ENCODE data around the gene ERVW-1.
"Not testable (repeated sequence)": the region's sequence is repeated elsewhere in the genome, so short reads cannot be mapped to it uniquely, and the experiment has no call there.

ERVW-1 gene

GRCh38 chr7:92477681-92478080 lies at the start of gene ERVW-1:
ERVW-1 (minus strand) TSS chr7:92477946; CDS start chr7:92470381, 7,565 bp downstream.
- not testable (repeated sequence) for DNase-seq

GRCh38 chr7:92523110-92523509 lies 45.4 kb upstream of the ERVW-1 start:
- DNase-seq = no peak

- no peak for DNase-seq
Measured at GRCh38 chr7:92520024-92520423, 42.3 kb upstream of the ERVW-1 start.

GRCh38 chr7:92517631-92518030 lies 39.9 kb upstream of the ERVW-1 start:
- no peak for DNase-seq

GRCh38 chr7:92513167-92513902 lies 35.6 kb upstream of the ERVW-1 start:
- DNase-seq = no peak

GRCh38 chr7:92508946-92509345 lies 31.2 kb upstream of the ERVW-1 start:
- DNase-seq = no peak

- DNase-seq = no peak
Measured at GRCh38 chr7:92506363-92506762, 28.6 kb upstream of the ERVW-1 start.

GRCh38 chr7:92504563-92504962 lies 26.8 kb upstream of the ERVW-1 start:
- DNase-seq = no peak

GRCh38 chr7:92503767-92504166 lies 26.0 kb upstream of the ERVW-1 start:
- DNase-seq = no peak

- no peak for DNase-seq
Measured at GRCh38 chr7:92498557-92498956, 20.8 kb upstream of the ERVW-1 start.

- no peak for DNase-seq
Measured at GRCh38 chr7:92496876-92497275, 19.1 kb upstream of the ERVW-1 start.

- no peak for DNase-seq
Measured at GRCh38 chr7:92489634-92490033, 11.9 kb upstream of the ERVW-1 start.

- no peak for DNase-seq
Measured at GRCh38 chr7:92487804-92488203, 10.1 kb upstream of the ERVW-1 start.

- DNase-seq = no peak
Measured at GRCh38 chr7:92485974-92486373, 8.2 kb upstream of the ERVW-1 start.

- DNase-seq = no peak
Measured at GRCh38 chr7:92485267-92485892, 7.6 kb upstream of the ERVW-1 start.

GRCh38 chr7:92484226-92484625 lies 6.5 kb upstream of the ERVW-1 start:
- DNase-seq = not testable (repeated sequence)

GRCh38 chr7:92483624-92484023 lies 5.9 kb upstream of the ERVW-1 start:
- DNase-seq = not testable (repeated sequence)

- DNase-seq = not testable (repeated sequence)
Measured at GRCh38 chr7:92479146-92479545, 1.4 kb upstream of the ERVW-1 start.

GRCh38 chr7:92478711-92479110 lies 965 bp upstream of the ERVW-1 start:
- no peak for DNase-seq

GRCh38 chr7:92478095-92478494 lies 349 bp upstream of the ERVW-1 start:
- DNase-seq = no peak

GRCh38 chr7:92475851-92476590 lies 1.7 kb downstream of the ERVW-1 start:
- DNase-seq = not testable (repeated sequence)

- DNase-seq = not testable (repeated sequence)
Measured at GRCh38 chr7:92475261-92475770, 2.4 kb downstream of the ERVW-1 start.

- DNase-seq = not testable (repeated sequence)
Measured at GRCh38 chr7:92473989-92474388, 3.8 kb downstream of the ERVW-1 start.

- not testable (repeated sequence) for DNase-seq
Measured at GRCh38 chr7:92468589-92468988, 9.2 kb downstream of the ERVW-1 start.
